GM23248 (cell line): ENCODE data around the gene FILIP1.

Source experiments
- EZH2 ChIP-seq: fragments of 200-600 bp; sonication (generic); IDR thresholded peaks from 2 replicates; pipeline ENCODE4 v1.6.1; 2018; ENCODE audit warnings: antibody characterized with exemption, mild to moderate bottlenecking; ENCODE audit not compliant: insufficient read depth, poor library complexity, severe bottlenecking
- EZH2phosphoT487 ChIP-seq: fragments of 200-600 bp; sonication (generic); IDR thresholded peaks from 2 replicates; pipeline ENCODE4 v1.6.1; 2018; ENCODE audit warnings: antibody characterized with exemption, moderate library complexity, mild to moderate bottlenecking, low read depth; ENCODE audit not compliant: insufficient read depth

- TF ChIP-seq EZH2, result no peak
- no peak for TF ChIP-seq EZH2phosphoT487
Observed at GRCh38 chr6:75427329-75427728, 66.3 kb downstream of the FILIP1 start.
